Neural progenitor cell (in vitro differentiated cells): ENCODE data around the gene PLXNA4.

ENCODE experiments used
- EZH2 ChIP-seq: fragments of 200-600 bp; sonication (generic); IDR thresholded peaks from 2 replicates; pipeline ENCODE4 v1.6.1; 2017; ENCODE audit warnings: antibody characterized with exemption, mild to moderate bottlenecking, moderate library complexity
- EZH2phosphoT487 ChIP-seq: fragments of 200-600 bp; sonication (generic); IDR thresholded peaks from 2 replicates; pipeline ENCODE4 v1.6.1; 2017; ENCODE audit warnings: antibody characterized with exemption
- TF ChIP-seq, protein P1 (sequence below): fragments of 200-600 bp; sonication (generic); IDR thresholded peaks from 2 replicates; pipeline ENCODE4 v1.5.1; 2017; ENCODE audit warnings: antibody characterized with exemption, mild to moderate bottlenecking

DNA sequence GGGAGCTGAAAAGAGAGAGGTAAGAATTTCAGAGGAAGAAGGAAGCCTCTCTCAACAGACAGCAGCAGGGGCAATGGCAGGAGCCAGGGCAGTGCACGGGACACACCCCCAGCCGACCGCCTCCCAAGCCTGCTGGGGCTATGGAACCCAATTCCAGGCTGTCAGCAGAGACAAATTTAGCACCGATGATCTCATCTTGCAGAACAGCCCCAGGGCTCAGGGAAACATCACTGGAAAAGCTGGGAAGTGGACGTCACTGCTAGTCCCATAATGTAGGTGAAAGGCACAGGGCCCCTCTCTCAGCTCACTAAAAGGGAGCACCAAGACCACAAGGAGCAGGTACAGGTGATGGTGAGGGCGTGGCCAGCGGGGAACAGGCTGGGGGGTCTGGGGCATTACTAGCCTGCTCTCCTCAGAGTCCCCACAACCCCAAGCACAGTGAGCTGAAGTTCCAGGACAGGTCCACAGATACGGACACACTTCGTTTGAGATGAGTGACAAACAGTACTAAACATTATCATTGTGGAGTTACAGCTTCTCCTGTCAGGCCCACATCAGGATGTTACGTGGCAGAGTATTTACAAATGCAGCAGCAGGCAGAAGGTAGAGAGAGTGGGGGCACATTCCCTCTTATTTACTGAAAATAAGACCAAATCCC is 103.7 kb downstream of the PLXNA4 start:
- TF ChIP-seq EZH2 (no peak), EZH2phosphoT487 (no peak)
- TF ChIP-seq, protein P1, sequence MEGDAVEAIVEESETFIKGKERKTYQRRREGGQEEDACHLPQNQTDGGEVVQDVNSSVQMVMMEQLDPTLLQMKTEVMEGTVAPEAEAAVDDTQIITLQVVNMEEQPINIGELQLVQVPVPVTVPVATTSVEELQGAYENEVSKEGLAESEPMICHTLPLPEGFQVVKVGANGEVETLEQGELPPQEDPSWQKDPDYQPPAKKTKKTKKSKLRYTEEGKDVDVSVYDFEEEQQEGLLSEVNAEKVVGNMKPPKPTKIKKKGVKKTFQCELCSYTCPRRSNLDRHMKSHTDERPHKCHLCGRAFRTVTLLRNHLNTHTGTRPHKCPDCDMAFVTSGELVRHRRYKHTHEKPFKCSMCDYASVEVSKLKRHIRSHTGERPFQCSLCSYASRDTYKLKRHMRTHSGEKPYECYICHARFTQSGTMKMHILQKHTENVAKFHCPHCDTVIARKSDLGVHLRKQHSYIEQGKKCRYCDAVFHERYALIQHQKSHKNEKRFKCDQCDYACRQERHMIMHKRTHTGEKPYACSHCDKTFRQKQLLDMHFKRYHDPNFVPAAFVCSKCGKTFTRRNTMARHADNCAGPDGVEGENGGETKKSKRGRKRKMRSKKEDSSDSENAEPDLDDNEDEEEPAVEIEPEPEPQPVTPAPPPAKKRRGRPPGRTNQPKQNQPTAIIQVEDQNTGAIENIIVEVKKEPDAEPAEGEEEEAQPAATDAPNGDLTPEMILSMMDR, result no peak
